Vagina (tissue), 2 donors: ENCODE data around the gene SMIM32.

ENCODE experiments used
- CTCF ChIP-seq, 3 experiments: fragments of 450-650 bp in 2 of 3; fragments of 200-600 bp in 1 of 3; sonication (generic) in 1 of 3; IDR thresholded peaks; one replicate each; pipeline ENCODE4 v1.5.1; 2017 to 2019; ENCODE audit warnings: antibody characterized with exemption in 3 of 3, mild to moderate bottlenecking in 2 of 3, moderate library complexity in 2 of 3
- POLR2A ChIP-seq, 2 donors: fragments of 450-650 bp; IDR thresholded peaks; one replicate each; pipeline ENCODE4 v1.6.1; 2017; ENCODE audit warnings: antibody characterized with exemption in 2 of 2, mild to moderate bottlenecking in 2 of 2, moderate library complexity in 2 of 2

GRCh38 chr5:136192526-136193321 lies at the start of gene SMIM32:
- TF ChIP-seq POLR2A (IDR thresholded peaks at IDR 0.05): no peak
- no peak for TF ChIP-seq CTCF (IDR thresholded peaks at IDR 0.05)
